Suprapubic skin (tissue), 4 donors: ENCODE data around the gene LDLRAD4.

Experiments
- CTCF ChIP-seq, 2 donors: fragments of 200-600 bp in 1 of 2; fragments of 450-650 bp in 1 of 2; sonication (generic) in 1 of 2; IDR thresholded peaks; one replicate each; pipeline ENCODE4 v1.5.1; 2016 to 2019; ENCODE audit warnings: antibody characterized with exemption in 2 of 2, mild to moderate bottlenecking in 1 of 2, moderate library complexity in 1 of 2
- EP300 ChIP-seq: sonication (generic); formaldehyde crosslinking; IDR thresholded peaks from one replicate; pipeline ENCODE4 v1.6.1; 2017; ENCODE audit warnings: antibody characterized with exemption
- POLR2A ChIP-seq, 2 donors: fragments of 450-650 bp; IDR thresholded peaks; one replicate each; pipeline ENCODE4 v1.6.1; 2017; ENCODE audit warnings: antibody characterized with exemption in 2 of 2, mild to moderate bottlenecking in 2 of 2, moderate library complexity in 2 of 2
- POLR2AphosphoS5 ChIP-seq, 3 donors: sonication (generic); formaldehyde crosslinking; IDR thresholded peaks; one replicate each; pipeline ENCODE4 v1.6.1; 2017; ENCODE audit warnings: antibody characterized with exemption in 3 of 3

GRCh38 chr18:13589316-13589715 is 370.8 kb downstream of the LDLRAD4 start:
- no peak for TF ChIP-seq POLR2A (IDR thresholded peaks at IDR 0.05)
- no peak for TF ChIP-seq CTCF (IDR thresholded peaks at IDR 0.05)
- TF ChIP-seq EP300, result no peak
- TF ChIP-seq POLR2AphosphoS5 (IDR thresholded peaks at IDR 0.05), result no peak
